H9 (cell line): Measurements from ENCODE around the gene ANKH. TPM values are rescaled to one million over a fixed set of nuclear protein-coding genes. Genes with fewer than 3 reads are reported as not detected.

Experiments
- DNase-seq: peaks from one replicate; pipeline ENCODE4 v3.0.0-alpha.2; 2017
- H2AFZ ChIP-seq: one replicate; pipeline ENCODE4 v1.6.1; 2013; ENCODE audit warnings: mild to moderate bottlenecking, low read length, control low read depth, moderate library complexity
- H2AK5ac ChIP-seq: 2 replicates; pipeline ENCODE4 v1.6.1; 2013; ENCODE audit warnings: low read length, control low read depth, mixed read lengths; ENCODE audit not compliant: insufficient read length
- H2BK120ac ChIP-seq: one replicate; pipeline ENCODE4 v1.6.1; 2013; ENCODE audit warnings: low read depth, mild to moderate bottlenecking, low read length, control low read depth, inconsistent platforms; ENCODE audit not compliant: poor library complexity, severe bottlenecking
- H2BK12ac ChIP-seq: 2 replicates; pipeline ENCODE4 v1.6.1; 2013; ENCODE audit warnings: low read length, control low read depth, mixed read lengths, low read depth; ENCODE audit not compliant: insufficient read length
- H2BK15ac ChIP-seq: 2 replicates; pipeline ENCODE4 v1.6.1; 2013; ENCODE audit warnings: low read depth, low read length, control low read depth
- H2BK20ac ChIP-seq: one replicate; pipeline ENCODE4 v1.6.1; 2013; ENCODE audit warnings: low read depth, mild to moderate bottlenecking, low read length, control low read depth, inconsistent platforms; ENCODE audit not compliant: poor library complexity, severe bottlenecking
- H2BK5ac ChIP-seq: 2 replicates; pipeline ENCODE4 v1.6.1; 2013; ENCODE audit warnings: low read length, control low read depth, mixed read lengths; ENCODE audit not compliant: insufficient read length
- H3K14ac ChIP-seq: 2 replicates; pipeline ENCODE4 v1.6.1; 2013; ENCODE audit warnings: low read length, control low read depth; ENCODE audit not compliant: insufficient read depth
- H3K18ac ChIP-seq: 2 replicates; pipeline ENCODE4 v1.6.1; 2013; ENCODE audit warnings: low read depth, mild to moderate bottlenecking, mixed read lengths, low read length, control low read depth; ENCODE audit not compliant: insufficient read length
- H3K23ac ChIP-seq: 2 replicates; pipeline ENCODE4 v1.6.1; 2013; ENCODE audit warnings: low read length, control low read depth, mixed read lengths, low read depth; ENCODE audit not compliant: insufficient read length
- H3K23me2 ChIP-seq: 2 replicates; pipeline ENCODE4 v1.6.1; 2013; ENCODE audit warnings: low read depth, mild to moderate bottlenecking, mixed read lengths, low read length, control low read depth; ENCODE audit not compliant: insufficient read length, poor library complexity, severe bottlenecking
- H3K27ac ChIP-seq: 2 replicates; pipeline ENCODE4 v1.5.1; 2013; ENCODE audit warnings: low read length, control low read depth, mixed read lengths, low read depth; ENCODE audit not compliant: insufficient read length
- H3K27me3 ChIP-seq: 2 replicates; pipeline ENCODE4 v1.6.1; 2013; ENCODE audit warnings: low read length, control low read depth, inconsistent platforms; ENCODE audit not compliant: insufficient read depth
- H3K4ac ChIP-seq: 2 replicates; pipeline ENCODE4 v1.6.1; 2013; ENCODE audit warnings: low read depth, mild to moderate bottlenecking, control low read depth, inconsistent platforms, low read length, moderate library complexity
- H3K4me1 ChIP-seq: 2 replicates; pipeline ENCODE4 v1.6.1; 2013; ENCODE audit warnings: low read length, control low read depth, inconsistent platforms; ENCODE audit not compliant: insufficient read depth
- H3K4me2 ChIP-seq: 2 replicates; pipeline ENCODE4 v1.6.1; 2013; ENCODE audit warnings: low read length, control low read depth, mixed read lengths; ENCODE audit not compliant: insufficient read length, insufficient read depth
- H3K56ac ChIP-seq: 2 replicates; pipeline ENCODE4 v1.6.1; 2013; ENCODE audit warnings: low read depth, mild to moderate bottlenecking, mixed read lengths, low read length, control low read depth; ENCODE audit not compliant: insufficient read length
- H3K79me1 ChIP-seq: 2 replicates; pipeline ENCODE4 v1.6.1; 2013; ENCODE audit warnings: low read depth, mild to moderate bottlenecking, moderate library complexity, low read length, control low read depth, inconsistent platforms; ENCODE audit not compliant: insufficient read depth, poor library complexity, severe bottlenecking
- H3K79me2 ChIP-seq: 2 replicates; pipeline ENCODE4 v1.6.1; 2013; ENCODE audit warnings: low read length, control low read depth, inconsistent platforms; ENCODE audit not compliant: insufficient read depth
- H3K9ac ChIP-seq: 2 replicates; pipeline ENCODE4 v1.6.1; 2013; ENCODE audit warnings: low read length, control low read depth, mixed read lengths; ENCODE audit not compliant: insufficient read length; ENCODE audit errors: extremely low read depth
- H3K9me3 ChIP-seq: one replicate; pipeline ENCODE4 v1.6.1; 2013; ENCODE audit warnings: low read depth, low read length, inconsistent platforms; ENCODE audit not compliant: control insufficient read depth
- H3T11ph ChIP-seq: one replicate; pipeline ENCODE4 v1.6.1; 2013; ENCODE audit warnings: mild to moderate bottlenecking, low read length, control low read depth, inconsistent platforms
- H4K20me1 ChIP-seq: one replicate; pipeline ENCODE4 v1.6.1; 2013; ENCODE audit not compliant: control insufficient read depth, insufficient read length, insufficient read depth
- H4K5ac ChIP-seq: 2 replicates; pipeline ENCODE4 v1.6.1; 2013; ENCODE audit warnings: low read depth, mild to moderate bottlenecking, mixed read lengths, low read length, control low read depth; ENCODE audit not compliant: insufficient read length
- H4K8ac ChIP-seq: replicated peaks from 2 replicates; pipeline ENCODE4 v1.6.1; 2013; ENCODE audit warnings: low read length, control low read depth, mixed read lengths, low read depth; ENCODE audit not compliant: insufficient read length
- H4K91ac ChIP-seq: 2 replicates; pipeline ENCODE4 v1.6.1; 2013; ENCODE audit warnings: low read depth, mild to moderate bottlenecking, moderate library complexity, mixed read lengths, low read length, control low read depth; ENCODE audit not compliant: insufficient read length
- H3K27ac Mint-ChIP-seq, 3 experiments: 2 replicates in 2 of 3; 3 replicates in 1 of 3; pipeline ENCODE4 v1.8.0; 2020 to 2021; ENCODE audit warnings: mixed read lengths in 3 of 3, mild to moderate bottlenecking in 1 of 3, moderate library complexity in 1 of 3
- H3K27me3 Mint-ChIP-seq: 2 replicates; pipeline ENCODE4 v1.8.0; 2021; ENCODE audit warnings: low read depth, mild to moderate bottlenecking, moderate library complexity, mixed read lengths
- H3K36me3 Mint-ChIP-seq, 3 experiments: 2 replicates in 2 of 3; 3 replicates in 1 of 3; pipeline ENCODE4 v1.8.0; 2020 to 2021; ENCODE audit warnings: low read depth in 3 of 3, mixed read lengths in 3 of 3; ENCODE audit not compliant: insufficient read depth in 1 of 3
- H3K4me1 Mint-ChIP-seq, 2 experiments: 2 replicates each; pipeline ENCODE4 v1.8.0; 2020; ENCODE audit warnings: mixed read lengths in 2 of 2
- H3K4me3 Mint-ChIP-seq, 2 experiments: 2 replicates in 1 of 2; 3 replicates in 1 of 2; pipeline ENCODE4 v1.8.0; 2020 to 2021; ENCODE audit warnings: mild to moderate bottlenecking in 2 of 2, mixed read lengths in 2 of 2, moderate library complexity in 1 of 2
- H3K9me3 Mint-ChIP-seq, 2 experiments: 2 replicates in 1 of 2; 3 replicates in 1 of 2; pipeline ENCODE4 v1.8.0; 2020; ENCODE audit warnings: mild to moderate bottlenecking in 2 of 2, mixed read lengths in 2 of 2, moderate library complexity in 1 of 2
- CTCF ChIP-seq: fragments of 200-600 bp; sonication (generic); conservative IDR thresholded peaks from 3 replicates; pipeline ENCODE4 v1.8.0; 2021; ENCODE audit warnings: antibody characterized with exemption, mild to moderate bottlenecking
- WGBS: extraction: QIAGEN DNeasy Blood & Tissue Kit; methylation state at CpG from one replicate; pipeline ENCODE4 v1.1.7; 2013; ENCODE audit warnings: missing lambda C conversion rate, low lambda C conversion rate, mixed read lengths; ENCODE audit not compliant: insufficient read length; ENCODE audit errors: extremely low coverage; 5-methylcytosine and 5-hydroxymethylcytosine counted together
- total RNA-seq: library from RNA; stranded (reverse); gene quantifications from 2 replicates; pipeline ENCODE4 v1.2.1, GENCODE V29; 2021

Gene ANKH
- total RNA-seq, 1 experiment from 2014 or later: 9.6 TPM

- H3K4me1 Mint-ChIP-seq: peaks cover 36 to 41% of the 10 kb centered on the region in 2 experiments
- Histone ChIP-seq H4K20me1 (peaks cover under 1% of the 10 kb centered on the region), H3K27ac (no peak overlapping the region), H4K91ac (no peak overlapping the region), H2BK120ac (no peak overlapping the region), H2BK15ac (no peak overlapping the region), H3K4me1 (peaks cover 5% of the 10 kb centered on the region; the same call in 1 of the 2 replicates), H2BK5ac (no peak overlapping the region), H2AFZ (no peak overlapping the region), H4K8ac (no peak overlapping the region), H3K4ac (no peak overlapping the region), H3K79me2 (no peaks in the 10 kb centered on the region), H4K5ac (no peak overlapping the region), H3K9ac (no peak overlapping the region), H2BK12ac (no peak overlapping the region), H3K79me1 (no peaks in the 10 kb centered on the region), H3K9me3 (no peaks in the 10 kb centered on the region), H3K18ac (no peak overlapping the region), H2BK20ac (no peak overlapping the region), H3K4me2 (no peak overlapping the region), H3K23me2 (no peaks in the 10 kb centered on the region), H3K56ac (no peak overlapping the region), H2AK5ac (no peak overlapping the region), H3K23ac (no peak overlapping the region), H3T11ph (no peak overlapping the region), H3K14ac (no peak overlapping the region), H3K27me3 (no peaks in the 10 kb centered on the region)
- WGBS: no CpG with 5 or more reads among the region's 5 CpGs
- DNase-seq: no peak
- TF ChIP-seq CTCF: no peak
- no peaks in the 10 kb centered on the region for H3K27me3 Mint-ChIP-seq
- no peak overlapping the region for H3K4me3 Mint-ChIP-seq
- H3K36me3 Mint-ChIP-seq: no peaks in the 10 kb centered on the region
- H3K27ac Mint-ChIP-seq: no peak overlapping the region; a peak in 1 of 7 replicates
- H3K9me3 Mint-ChIP-seq: no peaks in the 10 kb centered on the region; a peak in 1 of 5 replicates
Observed at GRCh38 chr5:14738050-14738449, 133.5 kb downstream of the ANKH start.
